Left lung (tissue), 10 donors: ENCODE results near the gene IGSF21. TPM values are rescaled to one million over a fixed set of nuclear protein-coding genes. Genes with fewer than 3 reads are reported as not detected.

Experiments
- ATAC-seq: fragments of 200-7000 bp; cut with Tn5 transposase; one replicate; pipeline ENCODE4 v1.9.1; 2020; ENCODE audit warnings: moderate library complexity
- DNase-seq, 4 donors: peaks; one replicate each; pipeline ENCODE4 v3.0.0-alpha.2; 2013 to 2020
- H3K27ac ChIP-seq, 2 donors: fragments of 200-600 bp; sonication (generic) in 1 of 2; one replicate each; pipeline versions ENCODE4 v1.5.0 to v1.8.0; 2020 to 2021
- H3K27me3 ChIP-seq, 2 donors: fragments of 200-600 bp; sonication (generic) in 1 of 2; one replicate each; pipeline versions ENCODE4 v1.5.0 to v1.8.0; 2020 to 2021
- H3K36me3 ChIP-seq, 2 donors: fragments of 200-600 bp; sonication (generic) in 1 of 2; one replicate each; pipeline versions ENCODE4 v1.5.0 to v1.8.0; 2020 to 2021
- H3K4me1 ChIP-seq, 2 donors: fragments of 200-600 bp; one replicate each; pipeline ENCODE4 v1.8.0; 2021
- H3K4me3 ChIP-seq, 2 donors: fragments of 200-600 bp; sonication (generic) in 1 of 2; one replicate each; pipeline versions ENCODE4 v1.5.0 to v1.8.0; 2020 to 2021; ENCODE audit warnings: mild to moderate bottlenecking in 1 of 2
- H3K9me3 ChIP-seq, 2 donors: fragments of 200-600 bp; sonication (generic) in 1 of 2; one replicate each; pipeline versions ENCODE4 v1.5.0 to v1.8.0; 2020 to 2021
- CTCF ChIP-seq, 2 donors: fragments of 200-600 bp; sonication (generic) in 1 of 2; IDR thresholded peaks; one replicate each; pipeline versions ENCODE4 v1.5.0 to v1.8.0; 2021; ENCODE audit warnings: antibody characterized with exemption in 2 of 2
- intact Hi-C, 2 donors: fragments of 100-400 bp; cut with DNase I; formaldehyde crosslinking; loops; one replicate each; pipeline versions ENCODE4 v1.11.2 to v1.14.2; 2022
- polyA plus RNA-seq, 6 donors: library from polyadenylated mRNA; unstranded; fragments of 120-200 nt; gene quantifications; one replicate each; pipeline ENCODE4 v1.2.1, GENCODE V29; 2013; ENCODE audit not compliant: insufficient read length in 6 of 6
- total RNA-seq, 2 donors: library from RNA; stranded (reverse); fragmentation: NEBNext Ultra II Directional; extraction: Animal tissue kit (Norgen Biotek cat#: 25700); gene quantifications; one replicate each; pipeline ENCODE4 v1.2.1, GENCODE V29; 2021
- donor health status: DM: no; HTN: yes; CAD: no.
- donor health status: DM: no; HTN: no; CAD: no.

Gene IGSF21
- total and polyA plus RNA-seq, 8 donors, result 0.14 to 1.2 (median 0.25) TPM; not detected in 2

DNA sequence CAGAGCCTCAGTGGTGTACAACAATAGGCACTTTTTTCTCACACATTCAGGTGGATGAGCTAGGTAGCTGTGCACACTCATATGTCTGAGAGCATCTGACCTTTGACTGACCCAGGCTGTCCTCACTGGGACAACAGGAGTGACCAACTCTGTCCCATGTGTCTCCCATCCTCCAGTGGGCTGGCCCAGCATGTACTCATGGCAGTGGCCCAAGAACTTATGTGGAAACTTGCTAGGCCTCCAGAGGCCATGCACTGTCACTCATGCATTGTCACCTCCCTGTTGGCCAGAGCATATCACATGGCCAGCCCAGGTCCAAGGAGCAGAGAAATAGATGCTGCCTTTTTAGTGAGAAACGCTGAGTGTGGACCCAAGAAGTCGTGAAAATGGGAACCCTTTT lies 158.8 kb downstream of the IGSF21 start:
- no peaks in the 10 kb centered on the region for H3K36me3 ChIP-seq
- H3K9me3 ChIP-seq, result no peaks in the 10 kb centered on the region
- ATAC-seq (no peak), DNase-seq (no peak)
- H3K4me3 ChIP-seq, result no peak overlapping the region
- peaks cover 0 to 27% of the 10 kb centered on the region in 2 donors for H3K27me3 ChIP-seq
- no peaks in the 10 kb centered on the region for H3K4me1 ChIP-seq
- intact Hi-C loops, result no loop called here
- H3K27ac ChIP-seq, result no peak overlapping the region
- TF ChIP-seq CTCF (IDR thresholded peaks at IDR 0.05), result no peak

- Histone ChIP-seq H3K9me3 (no peaks in the 10 kb centered on the region), H3K27me3 (peaks cover 0 to 6% of the 10 kb centered on the region in 2 donors), H3K36me3 (no peaks in the 10 kb centered on the region), H3K27ac (no peak overlapping the region), H3K4me1 (no peaks in the 10 kb centered on the region), H3K4me3 (no peak overlapping the region)
- no peak for TF ChIP-seq CTCF (IDR thresholded peaks at IDR 0.05)
- ATAC-seq, result no peak
- DNase-seq, result no peak
- intact Hi-C loops, result no loop called here
These were observed 163.7 kb downstream of the IGSF21 start for GRCh38 chr1:18271336-18271735.

- intact Hi-C loops, result no loop called here
- no peak for TF ChIP-seq CTCF (IDR thresholded peaks at IDR 0.05)
- H3K36me3 ChIP-seq, result no peaks in the 10 kb centered on the region
- no peak overlapping the region for H3K27ac ChIP-seq
- H3K4me3 ChIP-seq, result no peak overlapping the region
- DNase-seq (no peak), ATAC-seq (no peak)
- no peaks in the 10 kb centered on the region for H3K4me1 ChIP-seq
- H3K9me3 ChIP-seq, result no peaks in the 10 kb centered on the region
- peaks cover 0 to 45% of the 10 kb centered on the region in 2 donors for H3K27me3 ChIP-seq
These were observed 171.3 kb downstream of the IGSF21 start for GRCh38 chr1:18278946-18279345.

GRCh38 chr1:18279351-18280074 lies 171.9 kb downstream of the IGSF21 start:
- Histone ChIP-seq H3K4me3 (no peak overlapping the region), H3K36me3 (no peaks in the 10 kb centered on the region), H3K27ac (no peak overlapping the region), H3K27me3 (peaks cover 0 to 51% of the 10 kb centered on the region in 2 donors), H3K9me3 (no peaks in the 10 kb centered on the region), H3K4me1 (no peaks in the 10 kb centered on the region)
- TF ChIP-seq CTCF (IDR thresholded peaks at IDR 0.05), result no peak
- DNase-seq, result no peak
- no peak for ATAC-seq
- intact Hi-C loops, result no loop called here

- Histone ChIP-seq H3K27me3 (peaks cover 0 to 65% of the 10 kb centered on the region in 2 donors), H3K9me3 (no peaks in the 10 kb centered on the region), H3K27ac (no peak overlapping the region), H3K36me3 (no peaks in the 10 kb centered on the region), H3K4me3 (no peak overlapping the region), H3K4me1 (no peaks in the 10 kb centered on the region)
- DNase-seq (no peak), ATAC-seq (no peak)
- TF ChIP-seq CTCF (IDR thresholded peaks at IDR 0.05), result no peak
- intact Hi-C loops, result no loop called here
These were observed 173.4 kb downstream of the IGSF21 start for GRCh38 chr1:18280956-18281355.
